Memory B cell (primary cell): ENCODE measurements around the gene MCM3.

Source experiments
- ATAC-seq: fragments of 150-1000 bp; cut with Tn5 transposase; 2 replicates; pipeline ENCODE4 v1.10.0; 2021; ENCODE audit warnings: low read depth, mild to moderate bottlenecking, moderate library complexity
- DNase-seq, 2 donors: peaks; one replicate each; pipeline ENCODE4 v3.0.0; 2022; ENCODE audit warnings: low spot score in 2 of 2
- H3K27ac Mint-ChIP-seq: one replicate; pipeline ENCODE4 v1.8.0; 2022; ENCODE audit warnings: mild to moderate bottlenecking, moderate library complexity, mixed read lengths
- H3K27me3 Mint-ChIP-seq: one replicate; pipeline ENCODE4 v1.8.0; 2022; ENCODE audit warnings: mixed read lengths
- H3K36me3 Mint-ChIP-seq: one replicate; pipeline ENCODE4 v1.8.0; 2022; ENCODE audit warnings: mild to moderate bottlenecking, mixed read lengths
- H3K4me1 Mint-ChIP-seq: one replicate; pipeline ENCODE4 v1.8.0; 2022; ENCODE audit warnings: mixed read lengths
- H3K4me3 Mint-ChIP-seq: one replicate; pipeline ENCODE4 v1.8.0; 2022; ENCODE audit warnings: mild to moderate bottlenecking, moderate library complexity, mixed read lengths
- H3K9me3 Mint-ChIP-seq: one replicate; pipeline ENCODE4 v1.8.0; 2022; ENCODE audit warnings: mixed read lengths

MCM3 gene

GRCh38 chr6:52286798-52287432, 2.4 kb upstream of the MCM3 start:
- no peaks in the 10 kb centered on the region for H3K27me3 Mint-ChIP-seq
- ATAC-seq (no peak), DNase-seq (peak in 1 of 2 donors; percentile 25)
- H3K36me3 Mint-ChIP-seq: peaks cover 5% of the 10 kb centered on the region
- no peaks in the 10 kb centered on the region for H3K9me3 Mint-ChIP-seq
- H3K27ac Mint-ChIP-seq: no peak overlapping the region
- H3K4me3 Mint-ChIP-seq: no peak overlapping the region
- peaks cover 12% of the 10 kb centered on the region for H3K4me1 Mint-ChIP-seq

GRCh38 chr6:52285177-52286068, 881 bp upstream of the MCM3 start:
- no peak overlapping the region for H3K4me3 Mint-ChIP-seq

GRCh38 chr6:52284131-52284459, 447 bp downstream of the MCM3 start:
- Mint-ChIP-seq H3K36me3 (peaks cover 14% of the 10 kb centered on the region), H3K27me3 (no peaks in the 10 kb centered on the region), H3K9me3 (no peaks in the 10 kb centered on the region), H3K27ac (no peak overlapping the region), H3K4me3 (no peak overlapping the region), H3K4me1 (peaks cover 14% of the 10 kb centered on the region)
- no peak for DNase-seq
- ATAC-seq: no peak

More at GRCh38 chr6:52285177-52286068, 881 bp upstream of the MCM3 start:
- Mint-ChIP-seq H3K27me3 (no peaks in the 10 kb centered on the region), H3K36me3 (peaks cover 11% of the 10 kb centered on the region), H3K9me3 (no peaks in the 10 kb centered on the region), H3K4me1 (peaks cover 12% of the 10 kb centered on the region), H3K27ac (no peak overlapping the region)
- DNase-seq (no peak), ATAC-seq (peak; percentile 17)

- Mint-ChIP-seq H3K9me3 (no peaks in the 10 kb centered on the region), H3K36me3 (peaks cover 14% of the 10 kb centered on the region), H3K27me3 (no peaks in the 10 kb centered on the region), H3K4me1 (peaks cover 14% of the 10 kb centered on the region), H3K27ac (no peak overlapping the region), H3K4me3 (peak overlapping the region; percentile 1)
- no peak for DNase-seq
- no peak for ATAC-seq
Observed at GRCh38 chr6:52283111-52283510, 1.4 kb downstream of the MCM3 start.

GRCh38 chr6:52276130-52276529, 8.4 kb downstream of the MCM3 start:
- Mint-ChIP-seq H3K27ac (no peak overlapping the region), H3K9me3 (no peaks in the 10 kb centered on the region), H3K27me3 (no peaks in the 10 kb centered on the region), H3K36me3 (peaks cover 25% of the 10 kb centered on the region), H3K4me3 (no peak overlapping the region), H3K4me1 (peaks cover 5% of the 10 kb centered on the region)
- DNase-seq: no peak
- no peak for ATAC-seq

- Mint-ChIP-seq H3K4me1 (peaks cover 3% of the 10 kb centered on the region), H3K9me3 (no peaks in the 10 kb centered on the region), H3K27ac (peak overlapping the region; percentile 61), H3K36me3 (peaks cover 35% of the 10 kb centered on the region), H3K4me3 (no peak overlapping the region), H3K27me3 (no peaks in the 10 kb centered on the region)
- DNase-seq (no peak), ATAC-seq (no peak)
Observed at GRCh38 chr6:52271852-52272460, 12.6 kb downstream of the MCM3 start.

- Mint-ChIP-seq H3K27ac (no peak overlapping the region), H3K4me1 (no peaks in the 10 kb centered on the region), H3K4me3 (no peak overlapping the region), H3K27me3 (no peaks in the 10 kb centered on the region), H3K9me3 (no peaks in the 10 kb centered on the region), H3K36me3 (peaks cover 26% of the 10 kb centered on the region)
- DNase-seq (peak; percentile 53 to 56), ATAC-seq (peak; percentile 82)
Observed at GRCh38 chr6:52263709-52264540, 20.6 kb downstream of the MCM3 start.

GRCh38 chr6:52262620-52263344, 21.8 kb downstream of the MCM3 start:
- Mint-ChIP-seq H3K27me3 (no peaks in the 10 kb centered on the region), H3K27ac (no peak overlapping the region), H3K36me3 (peaks cover 19% of the 10 kb centered on the region), H3K4me3 (no peak overlapping the region), H3K4me1 (no peaks in the 10 kb centered on the region), H3K9me3 (no peaks in the 10 kb centered on the region)
- DNase-seq (no peak), ATAC-seq (no peak)

GRCh38 chr6:52261229-52261628, 23.3 kb downstream of the MCM3 start:
- Mint-ChIP-seq H3K27ac (no peak overlapping the region), H3K9me3 (no peaks in the 10 kb centered on the region), H3K4me3 (no peak overlapping the region), H3K4me1 (no peaks in the 10 kb centered on the region), H3K36me3 (peaks cover 8% of the 10 kb centered on the region), H3K27me3 (no peaks in the 10 kb centered on the region)
- no peak for DNase-seq
- ATAC-seq: no peak

GRCh38 chr6:52260634-52261033, 23.9 kb downstream of the MCM3 start:
- Mint-ChIP-seq H3K27ac (no peak overlapping the region), H3K27me3 (no peaks in the 10 kb centered on the region), H3K4me1 (no peaks in the 10 kb centered on the region), H3K36me3 (peaks cover 8% of the 10 kb centered on the region), H3K9me3 (no peaks in the 10 kb centered on the region), H3K4me3 (no peak overlapping the region)
- ATAC-seq (no peak), DNase-seq (no peak)

GRCh38 chr6:52255434-52255833, 29.1 kb downstream of the MCM3 start:
- no peak overlapping the region for H3K27ac Mint-ChIP-seq
- ATAC-seq (no peak), DNase-seq (no peak)
- H3K4me1 Mint-ChIP-seq: peaks cover 2% of the 10 kb centered on the region
- H3K9me3 Mint-ChIP-seq: no peaks in the 10 kb centered on the region
- no peaks in the 10 kb centered on the region for H3K36me3 Mint-ChIP-seq
- peaks cover 12% of the 10 kb centered on the region for H3K27me3 Mint-ChIP-seq
- no peak overlapping the region for H3K4me3 Mint-ChIP-seq

- DNase-seq: no peak
- H3K36me3 Mint-ChIP-seq: no peaks in the 10 kb centered on the region
- no peak for ATAC-seq
- peaks cover 2% of the 10 kb centered on the region for H3K4me1 Mint-ChIP-seq
- no peak overlapping the region for H3K4me3 Mint-ChIP-seq
- H3K27ac Mint-ChIP-seq: no peak overlapping the region
- H3K27me3 Mint-ChIP-seq: peaks cover 14% of the 10 kb centered on the region
- H3K9me3 Mint-ChIP-seq: no peaks in the 10 kb centered on the region
Observed at GRCh38 chr6:52254731-52255378, 29.7 kb downstream of the MCM3 start.

GRCh38 chr6:52253494-52253893, 31.0 kb downstream of the MCM3 start:
- DNase-seq: no peak
- H3K27ac Mint-ChIP-seq: no peak overlapping the region
- peaks cover 17% of the 10 kb centered on the region for H3K27me3 Mint-ChIP-seq
- H3K36me3 Mint-ChIP-seq: no peaks in the 10 kb centered on the region
- no peaks in the 10 kb centered on the region for H3K9me3 Mint-ChIP-seq
- ATAC-seq: no peak
- no peak overlapping the region for H3K4me3 Mint-ChIP-seq
- peaks cover 2% of the 10 kb centered on the region for H3K4me1 Mint-ChIP-seq
